A673 (cell line): ENCODE results near the gene TFF2.

Source experiments
- EZH2 ChIP-seq: fragments of 200-600 bp; sonication (generic); IDR thresholded peaks from 2 replicates; pipeline ENCODE4 v1.6.1; 2017; ENCODE audit warnings: borderline replicate concordance, low read depth, mild to moderate bottlenecking, mixed read lengths, antibody characterized with exemption, low read length; ENCODE audit not compliant: poor library complexity, severe bottlenecking
- TF ChIP-seq, protein P1 (sequence below): fragments of 300-800, 200-600 bp; sonication (generic); conservative IDR thresholded peaks from 2 replicates; pipeline ENCODE4 v1.5.1; 2017; ENCODE audit warnings: low read depth, mild to moderate bottlenecking, antibody characterized with exemption, low read length, moderate library complexity, mixed read lengths

DNA sequence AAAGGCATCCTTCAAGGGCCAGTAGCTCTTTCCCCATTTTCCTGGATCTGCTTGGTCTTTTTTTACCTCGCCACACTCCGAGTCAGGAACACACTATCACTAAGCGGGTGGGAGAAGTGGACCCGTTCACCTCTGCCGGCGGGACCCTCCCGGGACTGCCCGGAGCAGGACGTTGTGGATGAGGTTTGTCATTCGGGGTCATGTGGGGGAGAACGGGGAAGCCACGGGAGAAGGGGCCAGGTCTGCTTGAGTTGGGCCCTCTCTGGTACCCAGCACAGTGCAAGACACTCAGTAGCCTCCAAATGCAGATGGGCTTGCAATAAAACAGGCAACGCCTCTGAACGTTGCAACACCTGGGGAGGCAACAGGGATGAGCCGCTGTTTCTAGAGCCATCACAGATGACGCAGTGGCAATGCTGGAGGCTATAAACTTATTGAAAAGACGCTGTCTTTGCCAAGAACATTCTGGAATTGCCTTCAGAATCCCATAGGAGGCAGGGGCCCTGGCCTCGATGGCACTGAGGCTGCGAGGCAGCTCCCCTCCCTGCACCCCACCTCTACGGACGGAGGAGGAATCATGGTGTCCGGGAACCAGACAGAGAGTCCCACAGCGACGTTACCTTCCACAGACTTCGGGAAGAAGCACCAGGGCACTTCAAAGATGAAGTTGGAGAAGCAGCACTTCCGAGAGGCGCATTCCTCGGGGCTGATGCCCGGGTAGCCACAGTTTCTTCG, 3.8 kb downstream of the TFF2 start:
- TF ChIP-seq, protein P1, sequence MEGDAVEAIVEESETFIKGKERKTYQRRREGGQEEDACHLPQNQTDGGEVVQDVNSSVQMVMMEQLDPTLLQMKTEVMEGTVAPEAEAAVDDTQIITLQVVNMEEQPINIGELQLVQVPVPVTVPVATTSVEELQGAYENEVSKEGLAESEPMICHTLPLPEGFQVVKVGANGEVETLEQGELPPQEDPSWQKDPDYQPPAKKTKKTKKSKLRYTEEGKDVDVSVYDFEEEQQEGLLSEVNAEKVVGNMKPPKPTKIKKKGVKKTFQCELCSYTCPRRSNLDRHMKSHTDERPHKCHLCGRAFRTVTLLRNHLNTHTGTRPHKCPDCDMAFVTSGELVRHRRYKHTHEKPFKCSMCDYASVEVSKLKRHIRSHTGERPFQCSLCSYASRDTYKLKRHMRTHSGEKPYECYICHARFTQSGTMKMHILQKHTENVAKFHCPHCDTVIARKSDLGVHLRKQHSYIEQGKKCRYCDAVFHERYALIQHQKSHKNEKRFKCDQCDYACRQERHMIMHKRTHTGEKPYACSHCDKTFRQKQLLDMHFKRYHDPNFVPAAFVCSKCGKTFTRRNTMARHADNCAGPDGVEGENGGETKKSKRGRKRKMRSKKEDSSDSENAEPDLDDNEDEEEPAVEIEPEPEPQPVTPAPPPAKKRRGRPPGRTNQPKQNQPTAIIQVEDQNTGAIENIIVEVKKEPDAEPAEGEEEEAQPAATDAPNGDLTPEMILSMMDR = no peak
- TF ChIP-seq EZH2 = no peak
